DOHH2 (cell line): ENCODE results near the gene EXOSC10.

Source experiments
- CTCF ChIP-seq: fragments of 200-600 bp; sonication (generic); IDR thresholded peaks from one replicate; pipeline ENCODE4 v1.5.1; 2014; ENCODE audit warnings: antibody characterized with exemption, mild to moderate bottlenecking, low read depth, low read length; ENCODE audit not compliant: poor library complexity, severe bottlenecking
- EZH2phosphoT487 ChIP-seq: fragments of 200-600 bp; sonication (generic); IDR thresholded peaks from 2 replicates; pipeline ENCODE4 v1.6.1; 2017; ENCODE audit warnings: borderline replicate concordance, mild to moderate bottlenecking, antibody characterized with exemption, low read length, moderate library complexity, mixed read lengths

GRCh38 chr1:11064942-11065341, 34.7 kb downstream of the EXOSC10 start:
- TF ChIP-seq CTCF = no peak
- TF ChIP-seq EZH2phosphoT487 = no peak
